ENCODE data around the gene TBX2.
"Not testable (repeated sequence)": the region's sequence is repeated elsewhere in the genome, so short reads cannot be mapped to it uniquely, and the experiment has no call there.

The TBX2 gene

GRCh38 chr17:61443475-61443882 lies 43.8 kb downstream of the TBX2 start:
- no peak for DNase-seq
- Mint-ChIP-seq H3K4me1 (peaks cover 35% of the 10 kb centered on the region), H3K9me3 (peaks cover 25% of the 10 kb centered on the region), H3K27ac (no peak overlapping the region), H3K4me3 (no peak overlapping the region), H3K27me3 (ENCODE audit: low read depth, poor library complexity) (peaks cover 25% of the 10 kb centered on the region), H3K36me3 (ENCODE audit: low read depth) (peaks cover 22% of the 10 kb centered on the region)
- no peak for TF ChIP-seq CTCF (IDR thresholded peaks at IDR 0.05)

GRCh38 chr17:61444075-61444474 lies 44.4 kb downstream of the TBX2 start:
- no peak for TF ChIP-seq CTCF (IDR thresholded peaks at IDR 0.05)
- H3K36me3 Mint-ChIP-seq (ENCODE audit: low read depth): peaks cover 21% of the 10 kb centered on the region
- peaks cover 26% of the 10 kb centered on the region for H3K27me3 Mint-ChIP-seq (ENCODE audit: low read depth, poor library complexity)
- peaks cover 23% of the 10 kb centered on the region for H3K9me3 Mint-ChIP-seq
- H3K4me1 Mint-ChIP-seq: peaks cover 35% of the 10 kb centered on the region
- DNase-seq: no peak
- H3K27ac Mint-ChIP-seq: peak overlapping the region; percentile 66
- peak overlapping the region; percentile 26 for H3K4me3 Mint-ChIP-seq

DNA sequence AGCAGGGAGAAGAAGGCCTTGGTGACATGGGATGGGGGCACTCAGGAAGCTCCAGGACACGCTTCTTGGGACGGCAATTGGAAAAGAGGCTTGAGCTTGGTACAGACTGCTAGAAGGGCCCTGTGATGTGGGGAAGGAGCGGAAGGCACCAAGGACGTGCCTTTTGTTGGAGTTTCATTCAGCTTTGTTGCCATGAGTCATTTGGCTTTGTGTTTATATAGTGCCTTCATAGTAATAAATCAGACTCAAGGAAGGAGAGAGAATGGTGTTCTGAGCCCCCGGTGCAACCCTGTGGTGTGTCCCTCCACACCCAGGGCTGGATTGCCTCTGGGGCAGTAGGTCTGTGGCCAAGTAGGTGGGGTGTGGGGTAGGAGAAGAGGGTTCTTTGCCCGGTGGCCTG lies 45.2 kb downstream of the TBX2 start:
- peaks cover 17% of the 10 kb centered on the region for H3K9me3 Mint-ChIP-seq
- peaks cover 35% of the 10 kb centered on the region for H3K4me1 Mint-ChIP-seq
- H3K4me3 Mint-ChIP-seq: no peak overlapping the region
- H3K27ac Mint-ChIP-seq: peak overlapping the region; percentile 19
- DNase-seq: no peak
- H3K36me3 Mint-ChIP-seq (ENCODE audit: low read depth): peaks cover 16% of the 10 kb centered on the region
- TF ChIP-seq CTCF (IDR thresholded peaks at IDR 0.05): no peak
- H3K27me3 Mint-ChIP-seq (ENCODE audit: low read depth, poor library complexity): peaks cover 33% of the 10 kb centered on the region

DNA sequence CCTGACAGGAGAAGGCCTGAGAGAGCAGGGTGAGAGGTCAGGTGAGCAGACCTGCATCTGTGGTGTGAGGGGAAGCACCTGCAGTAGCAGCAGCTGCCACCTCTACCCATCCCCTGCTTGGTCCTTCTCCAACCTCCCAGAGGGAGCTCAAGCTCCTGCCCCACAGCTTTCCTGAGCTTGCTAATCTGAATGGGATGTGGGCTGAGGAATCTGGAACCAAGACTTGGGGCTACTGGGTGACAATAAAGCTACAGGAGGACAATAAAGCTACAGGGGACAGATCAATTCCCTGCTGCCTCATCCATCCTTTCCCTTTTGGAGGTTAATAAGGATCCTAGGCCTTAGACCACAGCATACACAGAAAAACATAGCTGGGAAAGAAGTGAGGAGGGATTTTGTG lies 47.7 kb downstream of the TBX2 start:
- no peak for DNase-seq
- Mint-ChIP-seq H3K36me3 (ENCODE audit: low read depth) (peaks cover under 1% of the 10 kb centered on the region), H3K9me3 (no peaks in the 10 kb centered on the region), H3K27ac (no peak overlapping the region), H3K4me3 (no peak overlapping the region), H3K27me3 (ENCODE audit: low read depth, poor library complexity) (peaks cover 56% of the 10 kb centered on the region), H3K4me1 (peaks cover 36% of the 10 kb centered on the region)
- TF ChIP-seq CTCF (IDR thresholded peaks at IDR 0.05): no peak

- Mint-ChIP-seq H3K4me3 (no peak overlapping the region), H3K27me3 (ENCODE audit: low read depth, poor library complexity) (peaks cover 63% of the 10 kb centered on the region), H3K4me1 (peaks cover 36% of the 10 kb centered on the region)
Observed at GRCh38 chr17:61448042-61448441, 48.4 kb downstream of the TBX2 start.

GRCh38 chr17:61449140-61449539 lies 49.5 kb downstream of the TBX2 start:
- not testable (repeated sequence) for H3K27ac Mint-ChIP-seq; H3K36me3 Mint-ChIP-seq (ENCODE audit: low read depth); H3K9me3 Mint-ChIP-seq; DNase-seq; H3K4me3 Mint-ChIP-seq
- Mint-ChIP-seq H3K4me1 (peaks cover 37% of the 10 kb centered on the region), H3K27me3 (ENCODE audit: low read depth, poor library complexity) (peaks cover 73% of the 10 kb centered on the region)

More at GRCh38 chr17:61448042-61448441, 48.4 kb downstream of the TBX2 start:
- H3K9me3 Mint-ChIP-seq: no peaks in the 10 kb centered on the region
- DNase-seq: no peak
- no peak for TF ChIP-seq CTCF (IDR thresholded peaks at IDR 0.05)
- H3K36me3 Mint-ChIP-seq (ENCODE audit: low read depth): no peaks in the 10 kb centered on the region
- H3K27ac Mint-ChIP-seq: no peak overlapping the region
